ENCODE data around the gene CCDC182. TPM values are rescaled to one million over a fixed set of nuclear protein-coding genes. Genes with fewer than 3 reads are reported as not detected.

Gene CCDC182
- total and polyA plus RNA-seq, 9 of the 15 experiments (the other 6 are each of a cell fraction or from before 2014, with no cell fraction given): not detected

DNA sequence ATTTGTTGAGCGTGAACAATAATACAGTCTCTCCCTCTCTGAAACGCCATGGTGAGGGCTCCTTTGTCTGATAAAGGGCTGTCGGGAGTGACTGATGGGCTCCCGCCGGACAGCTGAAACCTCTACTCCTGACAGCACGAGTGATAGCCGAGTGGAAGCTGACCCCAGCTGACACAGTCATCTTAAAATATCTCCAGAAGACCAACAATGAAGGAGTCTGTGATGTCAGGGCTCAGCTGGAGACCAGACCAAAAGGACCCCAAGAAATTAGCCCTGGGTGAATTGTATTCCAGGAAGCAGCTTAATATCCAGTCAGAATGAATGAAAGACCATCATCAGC is 22.4 kb downstream of the CCDC182 start:
- no TSS peak for BruUV-seq (replicated peaks)
- no peaks in the 10 kb centered on the region for H3K9me1 ChIP-seq (ENCODE audit: control insufficient read depth, insufficient read depth, low read length)
- H3K4me3 ChIP-seq: no peak overlapping the region
- in situ Hi-C loops (cut with MboI): no loop called here
- CTCF ChIA-PET (ENCODE audit: low intra/inter-chr PET ratio): no interaction called here
- H3K9ac ChIP-seq (ENCODE audit: insufficient read depth in 1 of 2, low read depth in 2 of 2, low read length in 2 of 2): no peak overlapping the region
- H3K9me3 ChIP-seq (replicated peaks; ENCODE audit: control insufficient read depth, insufficient read depth, low read depth, low read length): no peaks in the 10 kb centered on the region
- DNase-seq (ENCODE audit: extremely low read depth in 1 of 4, low spot score in 3 of 4): no peak
- no peaks in the 10 kb centered on the region for H3K79me2 ChIP-seq (ENCODE audit: control insufficient read depth, insufficient read depth, low read length)
- no peak overlapping the region for H3K4me2 ChIP-seq (ENCODE audit: insufficient read depth, low read length)
- H3K4me1 ChIP-seq (replicated peaks in 1 of 2; ENCODE audit: control insufficient read depth in 2 of 2, insufficient read depth in 2 of 2, low read length in 2 of 2): no peaks in the 10 kb centered on the region
- POLR2A ChIA-PET: interaction anchor here (0.7 kb wide), 1 partner anchor 908 kb away, joined by 3 read pairs; no protein-coding TSS in a partner anchor
- peaks cover 16% of the 10 kb centered on the region; the same call in 1 of the 2 replicates for H4K20me1 ChIP-seq (replicated peaks; ENCODE audit: control insufficient read depth, insufficient read depth, low read length)
- WGBS (ENCODE audit: insufficient coverage, low coverage, missing lambda C conversion rate): 3% methylated on average over 7 of the region's 7 CpGs
- FAIRE-seq: no peak
- no peaks in the 10 kb centered on the region for H3K36me3 ChIP-seq (ENCODE audit: control insufficient read depth, insufficient read depth, low read length)
- intact Hi-C loops (cut with micrococcal nuclease): no loop called here
- no peak for ATAC-seq
- H2AFZ ChIP-seq (ENCODE audit: low read depth, low read length): no peak overlapping the region
- peaks cover 35 to 81% of the 10 kb centered on the region in 2 experiments for H3K27me3 ChIP-seq (ENCODE audit: control insufficient read depth in 2 of 2, insufficient read depth in 2 of 2, low read length in 2 of 2)
- no peak overlapping the region for H3K27ac ChIP-seq (ENCODE audit: extremely low read depth, low read depth, low read length)
- TF ChIP-seq ZC3H11A (IDR thresholded peaks at IDR 0.05; ENCODE audit: low read depth, low read length) (no peak), MEIS2 (IDR thresholded peaks at IDR 0.05; ENCODE audit: partially characterized antibody) (peak; percentile 77), TRIM28 (IDR thresholded peaks at IDR 0.05) (no peak), ZNF175 (CRISPR knock-in tag; IDR thresholded peaks at IDR 0.05; ENCODE audit: low read depth) (no peak), SREBF2 (CRISPR knock-in tag; IDR thresholded peaks at IDR 0.05) (no peak), NFRKB (IDR thresholded peaks at IDR 0.05; ENCODE audit: low read depth) (no peak), PKNOX1 (IDR thresholded peaks at IDR 0.05) (peak; percentile 43; the same call in 1 of the 2 replicates), ZNF140 (CRISPR knock-in tag; IDR thresholded peaks at IDR 0.05) (no peak), POLR2G (IDR thresholded peaks at IDR 0.05; ENCODE audit: low read depth, low read length) (no peak), BRCA1 (IDR thresholded peaks at IDR 0.05) (no peak), BRCA1 (CRISPR knock-in tag; IDR thresholded peaks at IDR 0.05) (no peak), RFX7 (CRISPR knock-in tag; IDR thresholded peaks at IDR 0.05) (no peak), TEAD1 (CRISPR knock-in tag; IDR thresholded peaks at IDR 0.05) (no peak), MAFG (tag; conservative IDR thresholded peaks at IDR 0.05) (no peak), ZNF217 (CRISPR knock-in tag; IDR thresholded peaks at IDR 0.05) (no peak)
- TF ChIP-seq, protein P1, sequence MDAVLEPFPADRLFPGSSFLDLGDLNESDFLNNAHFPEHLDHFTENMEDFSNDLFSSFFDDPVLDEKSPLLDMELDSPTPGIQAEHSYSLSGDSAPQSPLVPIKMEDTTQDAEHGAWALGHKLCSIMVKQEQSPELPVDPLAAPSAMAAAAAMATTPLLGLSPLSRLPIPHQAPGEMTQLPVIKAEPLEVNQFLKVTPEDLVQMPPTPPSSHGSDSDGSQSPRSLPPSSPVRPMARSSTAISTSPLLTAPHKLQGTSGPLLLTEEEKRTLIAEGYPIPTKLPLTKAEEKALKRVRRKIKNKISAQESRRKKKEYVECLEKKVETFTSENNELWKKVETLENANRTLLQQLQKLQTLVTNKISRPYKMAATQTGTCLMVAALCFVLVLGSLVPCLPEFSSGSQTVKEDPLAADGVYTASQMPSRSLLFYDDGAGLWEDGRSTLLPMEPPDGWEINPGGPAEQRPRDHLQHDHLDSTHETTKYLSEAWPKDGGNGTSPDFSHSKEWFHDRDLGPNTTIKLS (IDR thresholded peaks at IDR 0.05; ENCODE audit: borderline replicate concordance, low read depth): no peak
- TF ChIP-seq, protein P2, sequence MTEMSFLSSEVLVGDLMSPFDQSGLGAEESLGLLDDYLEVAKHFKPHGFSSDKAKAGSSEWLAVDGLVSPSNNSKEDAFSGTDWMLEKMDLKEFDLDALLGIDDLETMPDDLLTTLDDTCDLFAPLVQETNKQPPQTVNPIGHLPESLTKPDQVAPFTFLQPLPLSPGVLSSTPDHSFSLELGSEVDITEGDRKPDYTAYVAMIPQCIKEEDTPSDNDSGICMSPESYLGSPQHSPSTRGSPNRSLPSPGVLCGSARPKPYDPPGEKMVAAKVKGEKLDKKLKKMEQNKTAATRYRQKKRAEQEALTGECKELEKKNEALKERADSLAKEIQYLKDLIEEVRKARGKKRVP (CRISPR knock-in tag; IDR thresholded peaks at IDR 0.05): no peak
- TF ChIP-seq, protein P3, sequence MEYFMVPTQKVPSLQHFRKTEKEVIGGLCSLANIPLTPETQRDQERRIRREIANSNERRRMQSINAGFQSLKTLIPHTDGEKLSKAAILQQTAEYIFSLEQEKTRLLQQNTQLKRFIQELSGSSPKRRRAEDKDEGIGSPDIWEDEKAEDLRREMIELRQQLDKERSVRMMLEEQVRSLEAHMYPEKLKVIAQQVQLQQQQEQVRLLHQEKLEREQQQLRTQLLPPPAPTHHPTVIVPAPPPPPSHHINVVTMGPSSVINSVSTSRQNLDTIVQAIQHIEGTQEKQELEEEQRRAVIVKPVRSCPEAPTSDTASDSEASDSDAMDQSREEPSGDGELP (CRISPR knock-in tag; IDR thresholded peaks at IDR 0.05; ENCODE audit: borderline replicate concordance): 0 out of 2 replicates have a peak, but pooled peaks have one; percentile 14
- TF ChIP-seq, protein P4, sequence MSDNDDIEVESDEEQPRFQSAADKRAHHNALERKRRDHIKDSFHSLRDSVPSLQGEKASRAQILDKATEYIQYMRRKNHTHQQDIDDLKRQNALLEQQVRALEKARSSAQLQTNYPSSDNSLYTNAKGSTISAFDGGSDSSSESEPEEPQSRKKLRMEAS (CRISPR knock-in tag; IDR thresholded peaks at IDR 0.05): no peak
